ENCODE measurements around the gene FLNB. TPM values are rescaled to one million over a fixed set of nuclear protein-coding genes. Genes with fewer than 3 reads are reported as not detected.

The FLNB gene
- total and polyA plus RNA-seq, 2 of the 13 experiments (the other 11 are each of a cell fraction or from before 2014, with no cell fraction given) = 106 to 130 TPM

- TF ChIP-seq KLF12 (CRISPR knock-in tag; IDR thresholded peaks at IDR 0.05; ENCODE audit: borderline replicate concordance) = no peak
- TF ChIP-seq ZNF230 (CRISPR knock-in tag; IDR thresholded peaks at IDR 0.05) = no peak
- TF ChIP-seq GFI1 (CRISPR knock-in tag; IDR thresholded peaks at IDR 0.05; ENCODE audit: borderline replicate concordance) = no peak
- no peak for TF ChIP-seq ZNF83 (CRISPR knock-in tag; IDR thresholded peaks at IDR 0.05; ENCODE audit: borderline replicate concordance)
- TF ChIP-seq ZNF703 (CRISPR knock-in tag; IDR thresholded peaks at IDR 0.05; ENCODE audit: borderline replicate concordance) = no peak
- peak; percentile 47; the same call in 1 of the 2 replicates for TF ChIP-seq TARDBP (CRISPR knock-in tag; IDR thresholded peaks at IDR 0.05)
- TF ChIP-seq MTA1 (CRISPR knock-in tag; IDR thresholded peaks at IDR 0.05; ENCODE audit: borderline replicate concordance) = no peak; the same call in 1 of the 2 replicates
- no peak for TF ChIP-seq ETS1 (CRISPR knock-in tag; IDR thresholded peaks at IDR 0.05)
- no peak; the same call in 1 of the 2 replicates for TF ChIP-seq ZNF33A (CRISPR knock-in tag; IDR thresholded peaks at IDR 0.05; ENCODE audit: borderline replicate concordance)
- no peak for TF ChIP-seq MNT (IDR thresholded peaks at IDR 0.05)
- TF ChIP-seq SOX13 (IDR thresholded peaks at IDR 0.05) = no peak
- TF ChIP-seq SOX13 (CRISPR knock-in tag; conservative IDR thresholded peaks at IDR 0.05 in 1 of 2, IDR thresholded peaks at IDR 0.05 in 1 of 2) = peak in 1 of 2 experiments; percentile 78; a peak in 2 of 4 replicates
- TF ChIP-seq FOXA3 (CRISPR knock-in tag; IDR thresholded peaks at IDR 0.05) = peak; percentile 74
- no peak for TF ChIP-seq DMTF1 (CRISPR knock-in tag; IDR thresholded peaks at IDR 0.05)
- TF ChIP-seq POGZ (CRISPR knock-in tag; IDR thresholded peaks at IDR 0.05) = no peak
- TF ChIP-seq ZNF431 (CRISPR knock-in tag; IDR thresholded peaks at IDR 0.05; ENCODE audit: borderline replicate concordance, low read depth) = 0 out of 2 replicates have a peak, but pooled peaks have one; percentile 65
- peak; percentile 45; the same call in 1 of the 2 replicates for TF ChIP-seq NFIC (IDR thresholded peaks at IDR 0.05; ENCODE audit: low read length)
- peak; percentile 44; the same call in 1 of the 2 replicates for TF ChIP-seq FOXP4 (CRISPR knock-in tag; IDR thresholded peaks at IDR 0.05)
- no peak for TF ChIP-seq ZNF713 (CRISPR knock-in tag; IDR thresholded peaks at IDR 0.05)
- TF ChIP-seq ZBTB7B (CRISPR knock-in tag; IDR thresholded peaks at IDR 0.05) = no peak
- TF ChIP-seq ZMAT5 (CRISPR knock-in tag; IDR thresholded peaks at IDR 0.05; ENCODE audit: borderline replicate concordance, low read depth) = no peak
- no peak for TF ChIP-seq ZNF136 (CRISPR knock-in tag; IDR thresholded peaks at IDR 0.05; ENCODE audit: low read depth)
- no peak for TF ChIP-seq SRF (IDR thresholded peaks at IDR 0.05; ENCODE audit: low read depth, low read length)
- no peak for TF ChIP-seq ZC3H13 (CRISPR knock-in tag; IDR thresholded peaks at IDR 0.05)
Measured at GRCh38 chr3:58168498-58168897, 160.3 kb downstream of the FLNB start (continued).
